Measurements from ENCODE around the gene DKK3.

Gene DKK3

GRCh38 chr11:12003336-12003735 is 5.1 kb downstream of the DKK3 start:
- DNase-seq: peak; percentile 53 to 55

GRCh38 chr11:12001186-12001585 is 7.2 kb downstream of the DKK3 start:
- DNase-seq: no peak

GRCh38 chr11:11998091-11998781 is 10.2 kb downstream of the DKK3 start:
- DNase-seq: peak in 1 of 2 donors; percentile 20

GRCh38 chr11:11997049-11997322 is 11.4 kb downstream of the DKK3 start:
- no peak for DNase-seq

GRCh38 chr11:11996321-11997048 is 11.9 kb downstream of the DKK3 start:
- no peak for DNase-seq

- no peak for DNase-seq
Measured at GRCh38 chr11:11995601-11996000, 12.8 kb downstream of the DKK3 start.

GRCh38 chr11:11993839-11994238 is 14.6 kb downstream of the DKK3 start:
- DNase-seq: no peak

- no peak for DNase-seq
Measured at GRCh38 chr11:11992257-11993212, 15.9 kb downstream of the DKK3 start.

- DNase-seq: no peak
Measured at GRCh38 chr11:11989774-11990744, 18.4 kb downstream of the DKK3 start.

GRCh38 chr11:11988681-11989261 is 19.7 kb downstream of the DKK3 start:
- no peak for DNase-seq

GRCh38 chr11:11988099-11988651 is 20.3 kb downstream of the DKK3 start:
- no peak for DNase-seq

GRCh38 chr11:11987503-11988022 is 20.9 kb downstream of the DKK3 start:
- no peak for DNase-seq

- DNase-seq: no peak
Measured at GRCh38 chr11:11985954-11986949, 22.2 kb downstream of the DKK3 start.

- no peak for DNase-seq
Measured at GRCh38 chr11:11985016-11985715, 23.3 kb downstream of the DKK3 start.

GRCh38 chr11:11984563-11984962 is 23.9 kb downstream of the DKK3 start:
- DNase-seq: no peak

- DNase-seq: no peak
Measured at GRCh38 chr11:11983427-11983826, 25.0 kb downstream of the DKK3 start.

- DNase-seq: no peak
Measured at GRCh38 chr11:11982975-11983374, 25.5 kb downstream of the DKK3 start.

- no peak for DNase-seq
Measured at GRCh38 chr11:11982461-11982860, 26.0 kb downstream of the DKK3 start.

- DNase-seq: no peak
Measured at GRCh38 chr11:11981840-11982239, 26.6 kb downstream of the DKK3 start.

All from inflammatory macrophage (primary cell).